ENCODE data around the gene RIN3.
"Not testable (repeated sequence)": the region's sequence is repeated elsewhere in the genome, so short reads cannot be mapped to it uniquely, and the experiment has no call there.

RIN3 gene

GRCh38 chr14:92519246-92520101 is 5.9 kb downstream of the RIN3 start:
- in situ Hi-C loops (cut with HindIII; ENCODE audit: low pct_ligation_motif_present, low pct_unique_long_range_greater_than_20kb, low sequenced_read_pairs), result no loop called here

GRCh38 chr14:92520102-92521057 is 6.8 kb downstream of the RIN3 start:
- in situ Hi-C loops (cut with HindIII; ENCODE audit: low pct_ligation_motif_present, low pct_unique_long_range_greater_than_20kb, low sequenced_read_pairs), result no loop called here
- no peak for DNase-seq

More at GRCh38 chr14:92519246-92520101, 5.9 kb downstream of the RIN3 start:
- no peak for DNase-seq

- in situ Hi-C loops (cut with HindIII; ENCODE audit: low pct_ligation_motif_present, low pct_unique_long_range_greater_than_20kb, low sequenced_read_pairs), result no loop called here
These were observed 7.5 kb downstream of the RIN3 start for GRCh38 chr14:92521058-92521415.

GRCh38 chr14:92523752-92524151 is 10.2 kb downstream of the RIN3 start:
- DNase-seq, result no peak
- in situ Hi-C loops (cut with HindIII; ENCODE audit: low pct_ligation_motif_present, low pct_unique_long_range_greater_than_20kb, low sequenced_read_pairs), result no loop called here

More at GRCh38 chr14:92521058-92521415, 7.5 kb downstream of the RIN3 start:
- DNase-seq, result no peak

GRCh38 chr14:92524602-92525185 is 11.1 kb downstream of the RIN3 start:
- in situ Hi-C loops (cut with HindIII; ENCODE audit: low pct_ligation_motif_present, low pct_unique_long_range_greater_than_20kb, low sequenced_read_pairs), result no loop called here
- DNase-seq, result no peak

GRCh38 chr14:92525322-92526095 is 11.9 kb downstream of the RIN3 start:
- in situ Hi-C loops (cut with HindIII; ENCODE audit: low pct_ligation_motif_present, low pct_unique_long_range_greater_than_20kb, low sequenced_read_pairs), result no loop called here
- DNase-seq, result no peak

- in situ Hi-C loops (cut with HindIII; ENCODE audit: low pct_ligation_motif_present, low pct_unique_long_range_greater_than_20kb, low sequenced_read_pairs), result no loop called here
- DNase-seq, result no peak
These were observed 14.1 kb downstream of the RIN3 start for GRCh38 chr14:92527721-92528120.

GRCh38 chr14:92528486-92529100 is 15.0 kb downstream of the RIN3 start:
- in situ Hi-C loops (cut with HindIII; ENCODE audit: low pct_ligation_motif_present, low pct_unique_long_range_greater_than_20kb, low sequenced_read_pairs), result no loop called here
- no peak for DNase-seq

- DNase-seq, result no peak
- in situ Hi-C loops (cut with HindIII; ENCODE audit: low pct_ligation_motif_present, low pct_unique_long_range_greater_than_20kb, low sequenced_read_pairs), result no loop called here
These were observed 16.3 kb downstream of the RIN3 start for GRCh38 chr14:92529903-92530302.

GRCh38 chr14:92531106-92531873 is 17.7 kb downstream of the RIN3 start:
- in situ Hi-C loops (cut with HindIII; ENCODE audit: low pct_ligation_motif_present, low pct_unique_long_range_greater_than_20kb, low sequenced_read_pairs), result no loop called here
- DNase-seq, result no peak

GRCh38 chr14:92532490-92533163 is 19.0 kb downstream of the RIN3 start:
- no peak for DNase-seq
- in situ Hi-C loops (cut with HindIII; ENCODE audit: low pct_ligation_motif_present, low pct_unique_long_range_greater_than_20kb, low sequenced_read_pairs), result no loop called here

- DNase-seq, result no peak
- in situ Hi-C loops (cut with HindIII; ENCODE audit: low pct_ligation_motif_present, low pct_unique_long_range_greater_than_20kb, low sequenced_read_pairs), result no loop called here
These were observed 21.5 kb downstream of the RIN3 start for GRCh38 chr14:92534932-92535643.

GRCh38 chr14:92536231-92536630 is 22.6 kb downstream of the RIN3 start:
- DNase-seq; in situ Hi-C loops (cut with HindIII; ENCODE audit: low pct_ligation_motif_present, low pct_unique_long_range_greater_than_20kb, low sequenced_read_pairs): not testable (repeated sequence)

GRCh38 chr14:92538412-92538985 is 24.9 kb downstream of the RIN3 start:
- DNase-seq, result no peak

GRCh38 chr14:92539419-92539818 is 25.8 kb downstream of the RIN3 start:
- DNase-seq, result no peak

More at GRCh38 chr14:92538412-92538985, 24.9 kb downstream of the RIN3 start:
- in situ Hi-C loops (cut with HindIII; ENCODE audit: low pct_ligation_motif_present, low pct_unique_long_range_greater_than_20kb, low sequenced_read_pairs), result no loop called here

GRCh38 chr14:92539875-92540274 is 26.3 kb downstream of the RIN3 start:
- in situ Hi-C loops (cut with HindIII; ENCODE audit: low pct_ligation_motif_present, low pct_unique_long_range_greater_than_20kb, low sequenced_read_pairs), result no loop called here
- DNase-seq, result no peak

More at GRCh38 chr14:92539419-92539818, 25.8 kb downstream of the RIN3 start:
- in situ Hi-C loops (cut with HindIII; ENCODE audit: low pct_ligation_motif_present, low pct_unique_long_range_greater_than_20kb, low sequenced_read_pairs), result no loop called here

All from ACHN (cell line).